Hepatocyte (in vitro differentiated cells): ENCODE data around the gene OR52L1. TPM values are rescaled to one million over a fixed set of nuclear protein-coding genes. Genes with fewer than 3 reads are reported as not detected.

ENCODE experiments used
- DNase-seq: peaks from one replicate; pipeline ENCODE4 v3.0.0-alpha.2; 2016; ENCODE audit warnings: low spot score
- H2AFZ ChIP-seq: fragments of 200-600 bp; sonication (generic); 2 replicates; pipeline ENCODE4 v1.6.0; 2016; ENCODE audit warnings: antibody characterized with exemption, mild to moderate bottlenecking
- H3K27ac ChIP-seq: fragments of 200-600 bp; sonication (generic); 2 replicates; pipeline ENCODE4 v1.5.1; 2016; ENCODE audit warnings: mild to moderate bottlenecking
- H3K27me3 ChIP-seq: fragments of 200-600 bp; sonication (generic); 2 replicates; pipeline ENCODE4 v1.6.1; 2016
- H3K36me3 ChIP-seq: fragments of 200-600 bp; sonication (generic); replicated peaks from 2 replicates; pipeline ENCODE4 v1.5.1; 2016; ENCODE audit warnings: low read depth; ENCODE audit not compliant: insufficient read depth
- H3K4me1 ChIP-seq: fragments of 200-600 bp; sonication (generic); 2 replicates; pipeline ENCODE4 v1.5.1; 2016; ENCODE audit warnings: mild to moderate bottlenecking, moderate library complexity; ENCODE audit not compliant: insufficient read depth
- H3K4me2 ChIP-seq: fragments of 200-600 bp; sonication (generic); 2 replicates; pipeline ENCODE4 v1.6.0; 2016
- H3K4me3 ChIP-seq: fragments of 200-600 bp; sonication (generic); 2 replicates; pipeline ENCODE4 v1.5.1; 2016; ENCODE audit warnings: mild to moderate bottlenecking
- H3K79me2 ChIP-seq: fragments of 200-600 bp; sonication (generic); 2 replicates; pipeline ENCODE4 v1.6.0; 2017; ENCODE audit warnings: mild to moderate bottlenecking
- H3K9me2 ChIP-seq: fragments of 200-600 bp; sonication (generic); replicated peaks from 2 replicates; pipeline ENCODE4 v1.6.0; 2017; ENCODE audit warnings: mild to moderate bottlenecking; ENCODE audit not compliant: insufficient read depth
- H3K9me3 ChIP-seq: fragments of 200-600 bp; sonication (generic); 2 replicates; pipeline ENCODE4 v1.5.1; 2016; ENCODE audit warnings: low read depth, mild to moderate bottlenecking
- H4K20me1 ChIP-seq: fragments of 200-600 bp; sonication (generic); 2 replicates; pipeline ENCODE4 v1.6.0; 2016; ENCODE audit warnings: mild to moderate bottlenecking; ENCODE audit not compliant: insufficient read depth, poor library complexity, severe bottlenecking
- CTCF ChIP-seq: fragments of 200-600 bp; sonication (generic); IDR thresholded peaks from 2 replicates; pipeline ENCODE4 v1.5.1; 2016; ENCODE audit warnings: antibody characterized with exemption, mild to moderate bottlenecking; ENCODE audit not compliant: poor library complexity
- EZH2 ChIP-seq: fragments of 200-600 bp; sonication (generic); IDR thresholded peaks from 2 replicates; pipeline ENCODE4 v1.6.1; 2016; ENCODE audit warnings: antibody characterized with exemption, mild to moderate bottlenecking, borderline replicate concordance
- EZH2phosphoT487 ChIP-seq: fragments of 200-600 bp; sonication (generic); IDR thresholded peaks from one replicate; pipeline ENCODE4 v1.6.1; 2018; ENCODE audit warnings: antibody characterized with exemption, mild to moderate bottlenecking, low read depth, moderate library complexity; ENCODE audit not compliant: unreplicated experiment, severe bottlenecking
- WGBS: methylation state at CpG from one replicate; pipeline ENCODE4 v1.1.6; 2016; ENCODE audit warnings: low lambda C conversion rate; ENCODE audit errors: missing lambda C conversion rate; 5-methylcytosine and 5-hydroxymethylcytosine counted together
- polyA plus RNA-seq: library from polyadenylated mRNA; unstranded; fragments of >200 nt; fragmentation: Nextera tagmentation; extraction: Ambion mirVana; gene quantifications from 2 replicates; pipeline ENCODE4 v1.2.1, GENCODE V29; 2016
- total RNA-seq: library from RNA; depleted of rRNA; stranded (reverse); fragments of >200 nt; gene quantifications from 2 replicates; pipeline ENCODE4 v1.2.3, GENCODE V29; 2014

The OR52L1 gene
- total and polyA plus RNA-seq, 2 experiments from 2014 or later = not detected

- Histone ChIP-seq H3K27me3 (peaks cover 11% of the 10 kb centered on the region), H3K36me3 (no peaks in the 10 kb centered on the region), H3K4me2 (no peak overlapping the region), H3K9me3 (no peaks in the 10 kb centered on the region), H3K4me3 (no peak overlapping the region), H2AFZ (no peak overlapping the region), H4K20me1 (no peaks in the 10 kb centered on the region), H3K4me1 (no peaks in the 10 kb centered on the region), H3K79me2 (no peaks in the 10 kb centered on the region), H3K9me2 (no peaks in the 10 kb centered on the region), H3K27ac (no peak overlapping the region)
- TF ChIP-seq EZH2phosphoT487 (no peak), CTCF (no peak), EZH2 (no peak)
- WGBS = 83% methylated on average over 1 of the region's 1 CpG
- DNase-seq = no peak
Measured at GRCh38 chr11:5973530-5973929, 13.3 kb downstream of the OR52L1 start.

- H3K9me2 ChIP-seq = no peaks in the 10 kb centered on the region
- no peak within 1 kb of the TSS for H3K4me3 ChIP-seq
- no peaks in the 10 kb centered on the region for H3K9me3 ChIP-seq
- no peak for DNase-seq
- peaks cover 11% of the 10 kb centered on the region for H3K27me3 ChIP-seq
- no peaks in the 10 kb centered on the region for H4K20me1 ChIP-seq
- H2AFZ ChIP-seq = no peak within 1 kb of the TSS
- H3K27ac ChIP-seq = no peak within 1 kb of the TSS
- no peak within 1 kb of the TSS for H3K4me2 ChIP-seq
- H3K4me1 ChIP-seq = no peaks in the 10 kb centered on the region
- no peak for TF ChIP-seq EZH2
- no peak for TF ChIP-seq CTCF
- TF ChIP-seq EZH2phosphoT487 = no peak
- H3K79me2 ChIP-seq = no peaks in the 10 kb centered on the region
- H3K36me3 ChIP-seq = no peaks in the 10 kb centered on the region
Measured at GRCh38 chr11:5968394-5968793, 18.4 kb downstream of the OR52L1 start, which contains the start of gene OR56A5. TSS of gene OR56A5 (minus strand) at chr11:5968494. CDS start at chr11:5968494, 0 bp downstream.

- H3K4me2 ChIP-seq = no peak overlapping the region
Measured at GRCh38 chr11:5967708-5968107, 19.1 kb downstream of the OR52L1 start.

More at GRCh38 chr11:5967708-5968107, 19.1 kb downstream of the OR52L1 start:
- Histone ChIP-seq H3K4me3 (no peak overlapping the region), H3K9me3 (no peaks in the 10 kb centered on the region), H3K27me3 (peaks cover 11% of the 10 kb centered on the region), H4K20me1 (no peaks in the 10 kb centered on the region), H3K36me3 (no peaks in the 10 kb centered on the region), H3K9me2 (no peaks in the 10 kb centered on the region), H3K79me2 (no peaks in the 10 kb centered on the region), H3K27ac (no peak overlapping the region), H3K4me1 (no peaks in the 10 kb centered on the region), H2AFZ (no peak overlapping the region)
- 66% methylated on average over 3 of the region's 3 CpGs for WGBS
- no peak for DNase-seq
- TF ChIP-seq CTCF (no peak), EZH2 (no peak)
